Measurements from ENCODE around the gene UEVLD.

DNA sequence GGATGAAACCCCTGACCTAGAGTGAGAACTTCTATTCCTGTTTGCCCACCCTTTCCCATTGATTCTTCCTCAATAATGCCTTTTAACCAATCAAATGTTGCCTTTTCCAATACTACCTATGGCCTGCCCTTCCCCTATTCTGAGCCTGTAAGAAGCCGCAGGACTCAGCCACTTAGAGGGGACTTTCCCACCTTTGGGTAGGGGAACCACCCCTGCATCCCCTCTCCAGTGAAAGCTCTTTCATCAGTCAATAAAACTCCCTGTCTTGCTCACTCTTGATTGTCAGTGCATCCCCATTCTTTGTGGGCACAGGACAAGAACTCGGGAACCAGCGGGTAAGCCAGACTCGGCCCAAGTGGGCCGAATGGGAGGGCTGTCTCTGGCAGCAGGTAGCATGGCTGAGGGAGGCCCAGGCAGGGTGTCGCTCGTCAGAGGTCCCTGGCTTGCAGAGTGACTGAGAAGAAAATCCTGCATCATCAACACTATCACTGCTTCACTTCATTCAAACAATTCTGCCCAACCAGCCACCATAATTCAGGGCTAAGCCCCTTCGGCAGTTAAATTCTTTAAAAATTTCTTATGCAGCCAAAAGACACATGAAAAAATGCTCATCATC, 102.5 kb downstream of the UEVLD start:
- TF ChIP-seq, protein P1, sequence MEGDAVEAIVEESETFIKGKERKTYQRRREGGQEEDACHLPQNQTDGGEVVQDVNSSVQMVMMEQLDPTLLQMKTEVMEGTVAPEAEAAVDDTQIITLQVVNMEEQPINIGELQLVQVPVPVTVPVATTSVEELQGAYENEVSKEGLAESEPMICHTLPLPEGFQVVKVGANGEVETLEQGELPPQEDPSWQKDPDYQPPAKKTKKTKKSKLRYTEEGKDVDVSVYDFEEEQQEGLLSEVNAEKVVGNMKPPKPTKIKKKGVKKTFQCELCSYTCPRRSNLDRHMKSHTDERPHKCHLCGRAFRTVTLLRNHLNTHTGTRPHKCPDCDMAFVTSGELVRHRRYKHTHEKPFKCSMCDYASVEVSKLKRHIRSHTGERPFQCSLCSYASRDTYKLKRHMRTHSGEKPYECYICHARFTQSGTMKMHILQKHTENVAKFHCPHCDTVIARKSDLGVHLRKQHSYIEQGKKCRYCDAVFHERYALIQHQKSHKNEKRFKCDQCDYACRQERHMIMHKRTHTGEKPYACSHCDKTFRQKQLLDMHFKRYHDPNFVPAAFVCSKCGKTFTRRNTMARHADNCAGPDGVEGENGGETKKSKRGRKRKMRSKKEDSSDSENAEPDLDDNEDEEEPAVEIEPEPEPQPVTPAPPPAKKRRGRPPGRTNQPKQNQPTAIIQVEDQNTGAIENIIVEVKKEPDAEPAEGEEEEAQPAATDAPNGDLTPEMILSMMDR (IDR thresholded peaks at IDR 0.05; ENCODE audit: insufficient read depth, low read depth, low read length), result no peak
- TF ChIP-seq EZH2 (IDR thresholded peaks at IDR 0.05; ENCODE audit: insufficient read depth, low read length), result no peak

Data from astrocyte (in vitro differentiated cells and primary cell).